ENCODE results near the gene MAGI2.

GRCh38 chr7:78261739-78262138 lies 1191.7 kb downstream of the MAGI2 start:
- TF ChIP-seq, protein P1, sequence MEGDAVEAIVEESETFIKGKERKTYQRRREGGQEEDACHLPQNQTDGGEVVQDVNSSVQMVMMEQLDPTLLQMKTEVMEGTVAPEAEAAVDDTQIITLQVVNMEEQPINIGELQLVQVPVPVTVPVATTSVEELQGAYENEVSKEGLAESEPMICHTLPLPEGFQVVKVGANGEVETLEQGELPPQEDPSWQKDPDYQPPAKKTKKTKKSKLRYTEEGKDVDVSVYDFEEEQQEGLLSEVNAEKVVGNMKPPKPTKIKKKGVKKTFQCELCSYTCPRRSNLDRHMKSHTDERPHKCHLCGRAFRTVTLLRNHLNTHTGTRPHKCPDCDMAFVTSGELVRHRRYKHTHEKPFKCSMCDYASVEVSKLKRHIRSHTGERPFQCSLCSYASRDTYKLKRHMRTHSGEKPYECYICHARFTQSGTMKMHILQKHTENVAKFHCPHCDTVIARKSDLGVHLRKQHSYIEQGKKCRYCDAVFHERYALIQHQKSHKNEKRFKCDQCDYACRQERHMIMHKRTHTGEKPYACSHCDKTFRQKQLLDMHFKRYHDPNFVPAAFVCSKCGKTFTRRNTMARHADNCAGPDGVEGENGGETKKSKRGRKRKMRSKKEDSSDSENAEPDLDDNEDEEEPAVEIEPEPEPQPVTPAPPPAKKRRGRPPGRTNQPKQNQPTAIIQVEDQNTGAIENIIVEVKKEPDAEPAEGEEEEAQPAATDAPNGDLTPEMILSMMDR (IDR thresholded peaks at IDR 0.05): no peak
- TF ChIP-seq POLR2A (IDR thresholded peaks at IDR 0.05): no peak

Measured in breast epithelium (tissue), 3 donors.